ENCODE data around the gene COPS8.

The COPS8 gene

DNA sequence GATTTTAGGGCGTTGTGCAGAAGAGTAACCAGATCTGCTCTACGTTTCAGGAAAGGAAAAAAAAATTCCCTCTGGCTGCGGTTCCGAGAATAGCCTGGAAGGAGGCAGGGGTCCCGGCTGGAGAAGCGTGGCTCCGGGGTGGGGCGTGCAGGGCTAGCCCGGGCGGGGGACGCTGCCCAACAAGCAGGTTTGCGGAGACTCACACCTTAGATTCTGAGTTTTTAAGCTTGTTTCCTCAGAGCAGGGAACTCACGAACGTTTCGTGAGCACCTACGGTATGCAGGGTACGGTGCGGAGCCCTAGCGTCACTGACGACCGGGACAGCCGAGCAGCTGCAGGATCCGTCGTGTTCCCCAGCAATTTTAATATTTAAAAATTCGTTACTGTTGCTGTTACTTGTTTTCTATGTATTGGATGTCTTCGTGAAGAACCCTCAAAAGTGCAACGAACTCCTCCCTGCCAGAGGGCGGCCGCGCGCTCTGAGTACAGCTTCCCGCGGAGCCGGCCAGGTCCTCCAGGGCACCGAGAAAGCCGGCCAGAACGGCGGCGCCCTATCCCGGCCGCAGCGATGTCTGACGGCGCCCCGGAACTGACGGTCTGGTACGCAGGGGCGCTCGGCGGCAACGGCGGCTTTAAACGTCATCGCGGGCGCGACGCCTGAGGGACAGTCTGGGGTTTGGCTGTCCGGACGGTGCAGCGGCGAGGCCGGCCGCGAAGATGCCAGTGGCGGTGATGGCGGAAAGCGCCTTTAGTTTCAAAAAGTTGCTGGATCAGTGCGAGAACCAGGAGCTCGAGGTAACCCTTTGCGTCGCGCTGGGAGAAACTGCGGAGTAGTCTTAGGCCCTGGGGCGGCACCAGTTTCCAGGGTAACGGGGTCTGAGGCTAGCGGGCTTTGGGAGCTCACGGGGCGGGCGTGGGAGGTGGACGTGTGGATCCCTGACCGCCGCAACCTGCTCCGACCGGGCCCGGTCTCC lies at the start of gene COPS8:
Gene COPS8, plus strand, starts transcription at position 642 of the 974 bp plus-strand sequence. Its CDS starts 76 bp downstream, at position 718.
- peak; percentile 86 to 91 (median 86) for DNase-seq (ENCODE audit: low read depth in 3 of 3)

DNA sequence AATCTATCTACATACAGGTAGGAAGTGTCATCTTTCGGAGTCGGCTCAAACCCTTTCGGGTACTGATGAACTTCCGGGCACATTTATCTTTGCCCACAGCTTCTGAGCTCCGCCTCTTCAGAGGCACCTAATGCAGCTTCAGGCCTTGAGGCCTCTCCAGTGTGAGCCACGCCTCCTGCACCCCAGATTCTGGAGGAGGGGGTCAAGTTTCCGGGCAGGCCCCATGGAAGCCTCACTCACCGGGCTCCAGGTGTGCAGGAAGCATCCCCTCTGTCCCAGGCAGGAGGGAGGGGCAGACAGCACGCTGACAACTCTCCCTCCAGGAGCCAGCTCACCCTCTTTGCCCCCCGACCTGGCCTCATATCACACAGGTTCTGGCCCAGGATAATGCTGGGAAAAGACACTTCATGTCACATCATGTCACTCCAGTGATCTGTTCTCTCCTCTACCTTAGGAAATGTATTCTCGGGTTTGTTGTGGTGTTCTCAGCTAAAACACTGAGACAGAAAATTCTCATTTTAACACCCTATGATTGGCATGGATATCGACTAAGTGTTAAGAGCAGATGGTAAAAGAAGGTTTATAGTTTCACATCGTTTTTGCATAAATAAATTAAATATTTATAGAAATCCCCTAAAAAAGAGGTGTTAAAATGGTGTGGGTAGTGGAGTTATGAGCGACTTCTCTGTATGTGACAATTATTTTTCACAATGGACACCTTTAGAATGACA lies 46.2 kb upstream of the COPS8 start:
- DNase-seq (ENCODE audit: low read depth in 3 of 3) = no peak

GRCh38 chr2:237041231-237041630 lies 44.5 kb upstream of the COPS8 start:
- no peak for DNase-seq (ENCODE audit: low read depth in 3 of 3)

DNA sequence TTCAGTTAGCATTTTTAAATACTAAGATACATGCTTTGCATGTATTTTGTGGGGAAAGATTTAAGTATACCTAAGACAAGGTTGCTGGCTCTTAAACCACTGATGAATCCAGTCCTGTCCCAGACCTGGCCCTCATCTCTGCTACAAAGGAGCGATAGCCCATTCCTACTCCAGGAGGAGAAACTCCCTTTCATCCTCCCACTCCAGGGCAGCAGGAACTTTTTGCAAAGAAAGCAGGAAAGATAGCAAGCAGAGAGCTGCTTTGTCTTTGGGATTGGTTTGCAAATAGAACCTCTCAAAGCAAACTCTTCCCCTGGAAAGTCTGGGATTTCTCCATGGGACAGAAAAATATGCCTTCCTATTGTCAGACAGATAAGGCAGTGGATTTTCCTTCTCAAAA lies 43.6 kb upstream of the COPS8 start:
- no peak for DNase-seq (ENCODE audit: low read depth in 3 of 3)

DNA sequence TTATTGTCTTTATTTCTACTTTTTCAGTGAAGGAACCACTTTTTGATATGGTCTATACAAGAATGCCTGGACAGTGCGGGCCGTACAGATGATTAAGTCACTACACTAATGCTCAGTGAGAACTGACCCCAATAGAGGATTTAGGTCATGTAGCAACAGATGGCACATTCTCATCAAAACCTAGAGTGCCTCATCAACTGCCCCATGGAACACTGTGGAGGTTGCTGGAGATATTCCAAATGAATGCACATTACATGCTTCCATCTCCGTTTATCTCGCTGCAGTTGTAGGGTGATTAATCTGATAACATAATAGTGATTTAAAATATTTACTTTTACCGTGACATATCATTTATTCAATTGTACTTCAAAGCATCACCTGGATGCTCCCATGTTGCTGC lies 41.8 kb upstream of the COPS8 start:
- DNase-seq (ENCODE audit: low read depth in 3 of 3) = no peak

DNA sequence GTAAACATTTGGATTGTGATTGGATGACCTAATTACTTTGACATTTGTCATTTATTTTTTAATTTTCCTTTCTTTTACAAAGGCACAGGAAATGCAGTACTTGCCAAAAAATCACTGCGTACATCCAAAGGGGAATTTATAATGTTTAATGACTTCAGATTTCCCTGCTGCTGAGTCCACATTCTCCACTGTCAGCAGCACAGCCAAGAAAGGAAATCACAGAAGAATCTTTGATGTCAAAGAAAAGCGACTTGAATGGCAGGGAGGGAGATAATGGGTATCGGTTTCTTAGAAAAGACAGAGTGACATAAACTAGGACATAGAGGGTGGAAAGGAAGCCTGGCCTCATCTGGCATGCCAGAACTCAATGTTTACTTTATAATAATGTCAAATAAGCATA lies 41.4 kb upstream of the COPS8 start:
- no peak for DNase-seq (ENCODE audit: low read depth in 3 of 3)

DNA sequence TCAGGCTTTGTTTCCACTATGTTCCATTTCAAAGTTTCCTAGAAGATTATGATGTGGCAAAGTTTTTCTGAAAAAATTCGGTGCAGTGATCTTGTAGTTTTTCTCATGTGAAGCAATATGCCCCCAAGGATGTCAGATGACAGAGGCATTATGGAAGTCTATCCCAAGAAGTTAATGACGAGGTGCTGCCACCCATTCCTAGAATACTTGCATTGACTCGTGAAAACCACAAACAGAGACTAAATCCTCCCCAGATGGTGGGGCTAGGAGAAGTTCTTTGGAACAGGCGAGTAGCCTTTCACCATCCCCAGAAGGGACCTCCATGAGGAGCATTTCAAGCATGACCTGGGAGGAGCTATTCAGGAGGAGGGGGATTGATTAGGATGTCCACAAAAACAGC lies 40.2 kb upstream of the COPS8 start:
- no peak for DNase-seq (ENCODE audit: low read depth in 3 of 3)

DNA sequence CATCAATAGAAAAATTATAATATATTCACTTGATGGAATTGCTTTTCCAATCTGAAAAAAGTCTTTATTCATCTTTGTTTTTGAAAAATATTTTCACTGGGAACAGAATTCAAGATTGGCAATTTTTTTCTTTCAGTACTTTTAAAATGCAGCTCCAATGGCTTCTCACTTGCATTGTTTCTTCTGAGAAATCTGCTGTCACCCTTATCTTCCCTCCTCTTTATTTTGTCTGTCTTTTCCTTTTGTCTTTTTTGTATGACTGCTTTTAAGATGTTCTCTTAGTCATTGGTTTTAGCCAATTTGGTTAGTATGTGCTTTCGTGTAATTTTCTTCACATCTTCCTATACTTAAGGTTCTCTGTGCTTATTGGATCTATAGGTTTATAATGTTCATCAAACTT lies 37.1 kb upstream of the COPS8 start:
- DNase-seq (ENCODE audit: low read depth in 3 of 3) = no peak

DNA sequence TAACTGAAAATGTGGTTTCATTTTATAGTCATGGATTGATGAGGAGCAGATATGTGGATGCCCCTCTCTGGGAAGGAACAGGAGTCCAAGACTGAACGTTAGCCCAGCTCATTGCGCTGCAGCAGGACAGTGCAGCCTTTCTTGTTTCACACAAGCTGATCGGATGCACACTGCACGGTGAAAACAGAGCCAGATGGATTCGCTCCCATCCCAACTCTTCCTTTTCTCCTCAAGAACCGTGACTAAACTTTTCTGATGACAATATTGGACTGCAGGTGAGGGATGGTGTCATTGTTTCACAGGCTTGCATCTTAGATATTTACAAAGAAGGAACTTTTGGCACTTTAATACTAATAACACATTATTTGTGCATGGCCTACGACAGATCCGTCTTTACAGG lies 33.8 kb upstream of the COPS8 start:
- no peak for DNase-seq (ENCODE audit: low read depth in 3 of 3)

- no peak for DNase-seq (ENCODE audit: low read depth in 3 of 3)
These were observed 32.6 kb upstream of the COPS8 start for GRCh38 chr2:237053066-237053465.

DNA sequence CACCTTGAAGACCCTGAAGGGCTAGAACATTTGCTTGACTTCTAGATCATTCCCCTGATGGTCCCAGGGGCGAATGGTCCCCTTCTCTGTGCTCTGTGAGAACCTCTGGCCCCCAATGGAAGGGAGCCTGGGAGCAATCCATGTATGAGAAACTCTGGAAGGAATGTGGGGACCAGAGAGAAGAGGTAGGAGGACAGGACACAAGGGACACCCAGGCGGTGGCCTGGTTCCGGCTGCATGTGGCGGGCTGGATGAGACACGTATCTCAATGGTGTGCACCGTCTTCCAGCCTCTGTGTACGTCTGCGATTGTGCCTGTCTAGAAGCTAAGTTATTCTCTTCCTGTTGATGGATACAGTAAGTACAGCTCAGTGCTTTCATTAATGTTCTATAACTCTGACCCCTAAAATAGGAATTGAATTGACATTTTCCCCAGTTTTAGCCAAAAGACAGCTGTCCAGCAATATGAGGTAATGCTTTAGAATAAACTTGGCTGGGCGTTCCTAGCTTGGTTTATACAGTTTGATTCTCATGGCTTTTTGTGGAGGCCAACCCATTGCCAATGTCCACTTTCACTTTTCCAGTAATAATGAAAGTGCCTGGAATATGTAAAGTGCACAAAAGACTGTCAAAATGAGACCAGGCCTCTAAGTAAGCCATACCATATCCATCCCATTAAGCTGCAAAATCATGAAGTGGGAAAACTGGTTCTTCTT lies 30.1 kb upstream of the COPS8 start:
- no peak for DNase-seq (ENCODE audit: low read depth in 3 of 3)

- no peak for DNase-seq (ENCODE audit: low read depth in 3 of 3)
These were observed 29.3 kb upstream of the COPS8 start for GRCh38 chr2:237056287-237056875.

GRCh38 chr2:237057107-237057506 lies 28.6 kb upstream of the COPS8 start:
- no peak for DNase-seq (ENCODE audit: low read depth in 3 of 3)

DNA sequence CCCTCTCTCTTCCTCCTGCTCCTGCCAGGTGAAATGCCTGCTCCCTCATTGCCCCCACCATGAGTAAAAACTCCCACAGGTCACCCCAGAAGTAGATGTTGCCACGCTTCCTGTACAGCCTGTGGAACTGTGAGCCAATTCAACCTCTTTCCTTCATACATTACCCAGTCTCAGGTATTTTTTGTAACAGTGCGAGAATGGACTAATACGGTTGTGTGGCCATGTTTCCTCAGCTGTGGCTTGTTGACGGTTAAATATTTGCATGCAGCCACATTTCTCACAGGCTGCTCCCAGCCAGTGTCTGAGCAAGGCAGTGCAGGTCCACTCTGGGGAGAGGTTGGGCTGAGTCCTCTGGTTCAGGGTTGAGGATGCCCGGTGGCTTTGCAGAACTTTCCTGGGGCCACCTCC lies 27.8 kb upstream of the COPS8 start:
- DNase-seq (ENCODE audit: low read depth in 3 of 3) = no peak

DNA sequence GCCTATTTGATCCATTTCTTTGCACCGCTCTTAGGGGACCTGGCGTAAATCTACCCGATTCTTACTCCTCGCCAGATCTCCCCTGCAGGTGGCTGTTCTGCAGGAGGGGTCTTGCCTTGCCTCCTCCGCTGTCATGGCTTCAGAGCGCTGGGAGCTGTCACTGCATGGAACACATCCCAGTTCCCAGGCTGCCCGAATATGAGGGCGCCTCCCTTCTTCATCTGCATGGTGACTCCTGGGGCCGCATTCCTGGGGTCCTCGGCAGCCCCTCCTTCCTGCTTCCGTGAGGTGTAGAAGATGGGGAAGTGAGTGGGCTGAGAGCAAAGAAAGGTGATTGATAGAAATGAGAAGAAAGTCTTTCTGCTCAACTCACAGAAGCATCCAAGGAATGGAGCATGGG lies 27.3 kb upstream of the COPS8 start:
- no peak for DNase-seq (ENCODE audit: low read depth in 3 of 3)

- DNase-seq (ENCODE audit: low read depth in 3 of 3) = no peak
These were observed 26.4 kb upstream of the COPS8 start for GRCh38 chr2:237059155-237059875.

- no peak for DNase-seq (ENCODE audit: low read depth in 3 of 3)
These were observed 25.0 kb upstream of the COPS8 start for GRCh38 chr2:237060534-237061312.

DNA sequence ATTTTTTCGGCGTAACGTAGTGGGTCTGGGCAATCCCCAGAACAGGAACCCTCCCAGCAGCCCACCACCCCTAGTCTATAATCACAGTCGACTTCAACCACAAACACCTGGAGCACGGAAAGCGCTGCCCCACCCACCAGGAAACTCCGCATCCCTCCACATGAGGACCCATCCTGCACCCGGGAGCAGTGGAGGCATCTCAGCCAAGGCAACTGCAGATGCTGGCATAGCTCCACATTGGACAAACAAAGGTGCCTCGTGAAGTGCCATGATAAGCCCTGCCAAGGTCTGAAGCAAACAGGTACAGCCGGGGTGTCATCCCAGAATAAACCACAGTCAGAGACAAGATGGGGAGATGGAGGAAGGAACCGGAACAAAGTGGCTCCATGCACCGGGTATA lies 24.3 kb upstream of the COPS8 start:
- no peak for DNase-seq (ENCODE audit: low read depth in 3 of 3)

DNA sequence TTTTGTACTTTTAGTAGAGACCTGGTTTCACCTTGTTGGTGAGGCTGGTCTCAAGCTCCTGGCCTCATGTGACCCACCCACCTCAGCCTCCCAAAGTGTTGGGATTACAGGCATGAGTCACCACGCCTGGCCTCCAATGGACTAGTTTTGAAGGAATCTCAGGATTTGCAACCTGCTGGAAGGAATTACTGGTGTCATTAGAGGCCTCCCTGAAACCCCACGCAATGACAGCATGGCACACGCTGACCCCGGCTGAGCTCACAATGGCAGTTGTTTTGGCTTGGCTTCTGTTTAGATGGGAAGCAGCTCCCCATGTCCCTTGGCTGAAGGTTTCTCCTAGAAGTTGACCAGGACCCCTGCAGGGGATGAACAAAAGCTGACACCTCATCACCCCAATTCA lies 23.1 kb upstream of the COPS8 start:
- DNase-seq (ENCODE audit: low read depth in 3 of 3) = no peak
